ENCODE measurements around the gene ARHGAP18.

Gene ARHGAP18

GRCh38 chr6:129612440-129612839, 97.5 kb downstream of the ARHGAP18 start:
- DNase-seq = no peak

GRCh38 chr6:129609635-129610034, 100.3 kb downstream of the ARHGAP18 start:
- no peak for DNase-seq

GRCh38 chr6:129608886-129609537, 101.0 kb downstream of the ARHGAP18 start:
- no peak for DNase-seq

- peak in 1 of 5 experiments; percentile 63 for DNase-seq
These were observed 102.3 kb downstream of the ARHGAP18 start for GRCh38 chr6:129607581-129608186.

- DNase-seq = peak in 1 of 5 experiments; percentile 86
These were observed 103.3 kb downstream of the ARHGAP18 start for GRCh38 chr6:129606664-129607063.

- DNase-seq = peak in 1 of 5 experiments; percentile 39
These were observed 104.0 kb downstream of the ARHGAP18 start for GRCh38 chr6:129605967-129606366.

GRCh38 chr6:129605095-129605494, 104.9 kb downstream of the ARHGAP18 start:
- peak in 1 of 5 experiments; percentile 19 for DNase-seq

GRCh38 chr6:129604321-129604720, 105.7 kb downstream of the ARHGAP18 start:
- DNase-seq = no peak

GRCh38 chr6:129603741-129604140, 106.2 kb downstream of the ARHGAP18 start:
- no peak for DNase-seq

GRCh38 chr6:129601323-129601722, 108.7 kb downstream of the ARHGAP18 start:
- no peak for DNase-seq

GRCh38 chr6:129599467-129599866, 110.5 kb downstream of the ARHGAP18 start:
- DNase-seq = no peak

GRCh38 chr6:129598244-129599187, 111.5 kb downstream of the ARHGAP18 start:
- DNase-seq = peak in 2 of 5 experiments; percentile 31 to 77

- DNase-seq = no peak
These were observed 112.8 kb downstream of the ARHGAP18 start for GRCh38 chr6:129597023-129597713.

GRCh38 chr6:129596522-129596921, 113.5 kb downstream of the ARHGAP18 start:
- no peak for DNase-seq

GRCh38 chr6:129593233-129593564, 116.8 kb downstream of the ARHGAP18 start:
- DNase-seq = no peak

GRCh38 chr6:129592516-129593232, 117.3 kb downstream of the ARHGAP18 start:
- DNase-seq = no peak

- DNase-seq = no peak
These were observed 119.5 kb downstream of the ARHGAP18 start for GRCh38 chr6:129590408-129591022.

- DNase-seq = no peak
These were observed 123.2 kb downstream of the ARHGAP18 start for GRCh38 chr6:129586815-129587214.

GRCh38 chr6:129583866-129584265, 126.1 kb downstream of the ARHGAP18 start:
- DNase-seq = no peak

- no peak for DNase-seq
These were observed 131.7 kb downstream of the ARHGAP18 start for GRCh38 chr6:129578315-129578714.

GRCh38 chr6:129577691-129578090, 132.3 kb downstream of the ARHGAP18 start:
- no peak for DNase-seq

GRCh38 chr6:129576456-129576855, 133.5 kb downstream of the ARHGAP18 start:
- no peak for DNase-seq

Data from T-helper 2 cell (primary cell).